Body of pancreas (tissue), 4 donors: ENCODE measurements around the gene PARP11.

Source experiments
- POLR2A ChIP-seq, 3 donors: fragments of 450-650 bp; IDR thresholded peaks; one replicate each; pipeline ENCODE4 v1.6.1; 2016; ENCODE audit warnings: antibody characterized with exemption in 3 of 3, mild to moderate bottlenecking in 2 of 3
- TF ChIP-seq, protein P1 (sequence below), 7 experiments: fragments of 450-650 bp in 4 of 7; fragments of 200-600 bp in 3 of 7; sonication (generic) in 3 of 7; IDR thresholded peaks; one replicate each; pipeline ENCODE4 v1.5.1; 2016 to 2019; ENCODE audit warnings: antibody characterized with exemption in 7 of 7

DNA sequence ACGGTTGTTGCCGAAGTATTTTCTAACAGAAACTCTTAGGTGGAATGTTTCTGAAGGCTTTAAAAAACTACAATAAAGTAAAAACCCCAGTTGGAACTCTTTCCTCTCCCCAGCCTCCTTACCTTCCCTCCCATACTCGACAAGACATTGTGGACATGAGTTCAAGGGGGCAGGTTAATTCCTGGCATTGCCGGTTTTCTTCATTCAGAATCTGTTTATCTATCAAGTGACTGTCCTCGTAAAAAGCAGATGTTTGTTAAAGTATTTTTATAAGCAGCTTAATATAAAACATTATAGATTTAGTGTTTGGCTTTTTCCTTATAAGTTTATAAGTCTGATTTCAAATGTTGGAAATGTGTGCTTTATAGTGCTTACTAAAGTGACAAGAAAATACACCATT is 30.7 kb downstream of the PARP11 start:
- TF ChIP-seq, protein P1, sequence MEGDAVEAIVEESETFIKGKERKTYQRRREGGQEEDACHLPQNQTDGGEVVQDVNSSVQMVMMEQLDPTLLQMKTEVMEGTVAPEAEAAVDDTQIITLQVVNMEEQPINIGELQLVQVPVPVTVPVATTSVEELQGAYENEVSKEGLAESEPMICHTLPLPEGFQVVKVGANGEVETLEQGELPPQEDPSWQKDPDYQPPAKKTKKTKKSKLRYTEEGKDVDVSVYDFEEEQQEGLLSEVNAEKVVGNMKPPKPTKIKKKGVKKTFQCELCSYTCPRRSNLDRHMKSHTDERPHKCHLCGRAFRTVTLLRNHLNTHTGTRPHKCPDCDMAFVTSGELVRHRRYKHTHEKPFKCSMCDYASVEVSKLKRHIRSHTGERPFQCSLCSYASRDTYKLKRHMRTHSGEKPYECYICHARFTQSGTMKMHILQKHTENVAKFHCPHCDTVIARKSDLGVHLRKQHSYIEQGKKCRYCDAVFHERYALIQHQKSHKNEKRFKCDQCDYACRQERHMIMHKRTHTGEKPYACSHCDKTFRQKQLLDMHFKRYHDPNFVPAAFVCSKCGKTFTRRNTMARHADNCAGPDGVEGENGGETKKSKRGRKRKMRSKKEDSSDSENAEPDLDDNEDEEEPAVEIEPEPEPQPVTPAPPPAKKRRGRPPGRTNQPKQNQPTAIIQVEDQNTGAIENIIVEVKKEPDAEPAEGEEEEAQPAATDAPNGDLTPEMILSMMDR (IDR thresholded peaks at IDR 0.05): no peak
- TF ChIP-seq POLR2A (IDR thresholded peaks at IDR 0.05): no peak
